Lung (tissue), 12 donors: ENCODE measurements around the gene NPM3. TPM values are rescaled to one million over a fixed set of nuclear protein-coding genes. Genes with fewer than 3 reads are reported as not detected.

Source experiments
- ATAC-seq: fragments of 200-7000 bp; cut with Tn5 transposase; one replicate; pipeline ENCODE4 v1.9.1; 2020; ENCODE audit warnings: moderate number of reproducible peaks; ENCODE audit not compliant: insufficient read depth, low FRiP score
- DNase-seq, 3 donors: peaks; one replicate each; pipeline ENCODE4 v3.0.0-alpha.2; 2013 to 2017
- H3K27ac ChIP-seq, 2 donors: one replicate each; pipeline ENCODE4 v1.5.1; 2013; ENCODE audit warnings: mild to moderate bottlenecking in 2 of 2, moderate library complexity in 2 of 2, control low read depth in 1 of 2, inconsistent platforms in 1 of 2, low read depth in 1 of 2, low read length in 1 of 2
- H3K27me3 ChIP-seq, 3 donors: one replicate each; pipeline ENCODE4 v1.5.1; 2013; ENCODE audit warnings: low read length in 2 of 3; ENCODE audit not compliant: control insufficient read depth in 3 of 3, insufficient read depth in 3 of 3
- H3K36me3 ChIP-seq, 4 donors: one replicate each; pipeline ENCODE4 v1.5.1; 2013; ENCODE audit warnings: low read length in 4 of 4, mild to moderate bottlenecking in 1 of 4, moderate library complexity in 1 of 4; ENCODE audit not compliant: control insufficient read depth in 4 of 4, insufficient read depth in 4 of 4
- H3K4me1 ChIP-seq, 5 donors: one replicate each; pipeline ENCODE4 v1.5.1; 2013; ENCODE audit warnings: low read length in 5 of 5, mild to moderate bottlenecking in 2 of 5, moderate library complexity in 1 of 5; ENCODE audit not compliant: control insufficient read depth in 5 of 5, insufficient read depth in 5 of 5
- H3K4me3 ChIP-seq: one replicate; pipeline ENCODE4 v1.5.1; 2013; ENCODE audit warnings: mild to moderate bottlenecking, control low read depth, moderate library complexity
- H3K9ac ChIP-seq, 2 donors: one replicate each; pipeline ENCODE4 v1.5.1; 2013; ENCODE audit warnings: low read length in 2 of 2, control low read depth in 1 of 2; ENCODE audit not compliant: insufficient read depth in 1 of 2
- H3K9me3 ChIP-seq, 4 donors: one replicate each; pipeline ENCODE4 v1.5.1; 2013; ENCODE audit warnings: low read length in 3 of 4, mild to moderate bottlenecking in 1 of 4, moderate library complexity in 1 of 4; ENCODE audit not compliant: control insufficient read depth in 4 of 4, insufficient read depth in 3 of 4
- CTCF ChIP-seq: IDR thresholded peaks from 2 replicates; pipeline ENCODE4 v1.5.1; 2012; ENCODE audit warnings: mild to moderate bottlenecking; ENCODE audit errors: control extremely low read depth, extremely low read depth
- WGBS, 2 donors: extraction: QIAGEN DNeasy Blood & Tissue Kit; methylation state at CpG; one replicate each; pipeline ENCODE4 v1.1.7; 2013; 5-methylcytosine and 5-hydroxymethylcytosine counted together
- polyA plus RNA-seq, 2 donors: library from polyadenylated mRNA; stranded (reverse); fragments of 200-250 nt; gene quantifications; one replicate each; pipeline ENCODE4 v1.2.1, GENCODE V29; 2013
- total RNA-seq, 2 donors: library from RNA; depleted of rRNA in 1 of 2; stranded (reverse); fragments of >200 nt in 1 of 2; gene quantifications; one replicate each; pipeline ENCODE4 v1.2.1, GENCODE V29; 2014 to 2021
- donor health status: control.
- donor health status: control.
- donor health status: Bipolar disorder and iron deficiency.
- donor health status: healthy.
- donor health status: DM: yes; HTN: yes; CAD: no.

The NPM3 gene
- total and polyA plus RNA-seq, 4 donors = 18.1 to 36.3 (median 24.2) TPM

GRCh38 chr10:101807158-101807557 lies 23.9 kb upstream of the NPM3 start:
- no peak for TF ChIP-seq CTCF
- Histone ChIP-seq H3K4me1 (no peaks in the 10 kb centered on the region), H3K9me3 (no peaks in the 10 kb centered on the region), H3K36me3 (peaks cover 27 to 50% (median 46%) of the 10 kb centered on the region in 4 donors), H3K9ac (no peak overlapping the region), H3K4me3 (no peak overlapping the region), H3K27ac (no peak overlapping the region), H3K27me3 (no peaks in the 10 kb centered on the region)
- ATAC-seq = no peak
- WGBS, 2 donors = 87 to 97% methylated on average over 1 of the region's 1 CpG
- DNase-seq = no peak

- H3K4me1 ChIP-seq = no peaks in the 10 kb centered on the region
- H3K27ac ChIP-seq = no peak overlapping the region
- peaks cover 38 to 64% (median 53%) of the 10 kb centered on the region in 4 donors for H3K36me3 ChIP-seq
- 79 to 86% methylated on average over 4 of the region's 4 CpGs for WGBS, 2 donors
- no peak overlapping the region for H3K4me3 ChIP-seq
- no peaks in the 10 kb centered on the region for H3K9me3 ChIP-seq
- no peaks in the 10 kb centered on the region for H3K27me3 ChIP-seq
- DNase-seq (no peak), ATAC-seq (no peak)
- no peak overlapping the region for H3K9ac ChIP-seq
- no peak for TF ChIP-seq CTCF
These were observed 20.3 kb upstream of the NPM3 start for GRCh38 chr10:101803511-101803910.

- Histone ChIP-seq H3K4me1 (no peaks in the 10 kb centered on the region), H3K4me3 (no peak overlapping the region), H3K9me3 (no peaks in the 10 kb centered on the region), H3K27ac (no peak overlapping the region), H3K36me3 (peaks cover 35 to 68% (median 56%) of the 10 kb centered on the region in 4 donors), H3K27me3 (no peaks in the 10 kb centered on the region), H3K9ac (no peak overlapping the region)
- no peak for TF ChIP-seq CTCF
- DNase-seq (no peak), ATAC-seq (no peak)
- WGBS, 2 donors = 76 to 83% methylated on average over 4 of the region's 4 CpGs
These were observed 14.3 kb upstream of the NPM3 start for GRCh38 chr10:101797403-101798059.

- WGBS, 2 donors = 98 to 99% methylated on average over 12 of the region's 12 CpGs
- Histone ChIP-seq H3K27me3 (no peaks in the 10 kb centered on the region), H3K36me3 (peaks cover 24 to 60% (median 50%) of the 10 kb centered on the region in 4 donors), H3K27ac (no peak overlapping the region), H3K9ac (no peak overlapping the region), H3K4me1 (no peaks in the 10 kb centered on the region), H3K9me3 (no peaks in the 10 kb centered on the region), H3K4me3 (no peak overlapping the region)
- DNase-seq (no peak), ATAC-seq (no peak)
- no peak for TF ChIP-seq CTCF
These were observed 10.3 kb upstream of the NPM3 start for GRCh38 chr10:101793526-101793925.
